ENCODE data around the gene FBXO42.
"Not testable (repeated sequence)": the region's sequence is repeated elsewhere in the genome, so short reads cannot be mapped to it uniquely, and the experiment has no call there.

FBXO42 gene

GRCh38 chr1:16215882-16216753 is 136.2 kb downstream of the FBXO42 start:
- peak; percentile 28 for DNase-seq
- in situ Hi-C loops (cut with HindIII; ENCODE audit: low pct_ligation_motif_present, low pct_unique_long_range_greater_than_20kb, low sequenced_read_pairs), result no loop called here

- in situ Hi-C loops (cut with HindIII; ENCODE audit: low pct_ligation_motif_present, low pct_unique_long_range_greater_than_20kb, low sequenced_read_pairs); DNase-seq: not testable (repeated sequence)
These were observed 137.0 kb downstream of the FBXO42 start for GRCh38 chr1:16215240-16215639.

GRCh38 chr1:16213544-16213943 is 138.7 kb downstream of the FBXO42 start:
- DNase-seq; in situ Hi-C loops (cut with HindIII; ENCODE audit: low pct_ligation_motif_present, low pct_unique_long_range_greater_than_20kb, low sequenced_read_pairs): not testable (repeated sequence)

- in situ Hi-C loops (cut with HindIII; ENCODE audit: low pct_ligation_motif_present, low pct_unique_long_range_greater_than_20kb, low sequenced_read_pairs), result no loop called here
- no peak for DNase-seq
These were observed 139.3 kb downstream of the FBXO42 start for GRCh38 chr1:16213013-16213412.

- in situ Hi-C loops (cut with HindIII; ENCODE audit: low pct_ligation_motif_present, low pct_unique_long_range_greater_than_20kb, low sequenced_read_pairs), result no loop called here
These were observed 139.9 kb downstream of the FBXO42 start, which contains the start of gene ARHGEF19 for GRCh38 chr1:16212251-16212961. TSS of gene ARHGEF19 (minus strand) at chr1:16212652. CDS start at chr1:16209054, 3,598 bp downstream.

GRCh38 chr1:16211824-16212223 is 140.5 kb downstream of the FBXO42 start:
- DNase-seq, result no peak
- in situ Hi-C loops (cut with HindIII; ENCODE audit: low pct_ligation_motif_present, low pct_unique_long_range_greater_than_20kb, low sequenced_read_pairs), result no loop called here

More at GRCh38 chr1:16212251-16212961, 139.9 kb downstream of the FBXO42 start, which contains the start of gene ARHGEF19:
- DNase-seq, result no peak

- DNase-seq, result no peak
- in situ Hi-C loops (cut with HindIII; ENCODE audit: low pct_ligation_motif_present, low pct_unique_long_range_greater_than_20kb, low sequenced_read_pairs), result no loop called here
These were observed 141.7 kb downstream of the FBXO42 start for GRCh38 chr1:16210581-16210980.

GRCh38 chr1:16209847-16210407 is 142.4 kb downstream of the FBXO42 start:
- in situ Hi-C loops (cut with HindIII; ENCODE audit: low pct_ligation_motif_present, low pct_unique_long_range_greater_than_20kb, low sequenced_read_pairs), result no loop called here
- DNase-seq, result no peak

- no peak for DNase-seq
- in situ Hi-C loops (cut with HindIII; ENCODE audit: low pct_ligation_motif_present, low pct_unique_long_range_greater_than_20kb, low sequenced_read_pairs), result no loop called here
These were observed 143.0 kb downstream of the FBXO42 start for GRCh38 chr1:16209132-16209846.

- DNase-seq, result peak; percentile 42
- in situ Hi-C loops (cut with HindIII; ENCODE audit: low pct_ligation_motif_present, low pct_unique_long_range_greater_than_20kb, low sequenced_read_pairs), result no loop called here
These were observed 143.9 kb downstream of the FBXO42 start for GRCh38 chr1:16208270-16208987.

GRCh38 chr1:16207318-16208269 is 144.7 kb downstream of the FBXO42 start:
- peak; percentile 70 for DNase-seq
- in situ Hi-C loops (cut with HindIII; ENCODE audit: low pct_ligation_motif_present, low pct_unique_long_range_greater_than_20kb, low sequenced_read_pairs), result no loop called here

GRCh38 chr1:16206547-16207317 is 145.5 kb downstream of the FBXO42 start:
- in situ Hi-C loops (cut with HindIII; ENCODE audit: low pct_ligation_motif_present, low pct_unique_long_range_greater_than_20kb, low sequenced_read_pairs), result no loop called here
- peak; percentile 96 for DNase-seq

GRCh38 chr1:16205891-16206546 is 146.3 kb downstream of the FBXO42 start:
- DNase-seq, result no peak
- in situ Hi-C loops (cut with HindIII; ENCODE audit: low pct_ligation_motif_present, low pct_unique_long_range_greater_than_20kb, low sequenced_read_pairs), result no loop called here

GRCh38 chr1:16205334-16205671 is 147.0 kb downstream of the FBXO42 start:
- DNase-seq, result no peak
- in situ Hi-C loops (cut with HindIII; ENCODE audit: low pct_ligation_motif_present, low pct_unique_long_range_greater_than_20kb, low sequenced_read_pairs), result no loop called here

GRCh38 chr1:16204634-16205333 is 147.5 kb downstream of the FBXO42 start:
- DNase-seq, result peak; percentile 36
- in situ Hi-C loops (cut with HindIII; ENCODE audit: low pct_ligation_motif_present, low pct_unique_long_range_greater_than_20kb, low sequenced_read_pairs), result no loop called here
